Astrocyte (in vitro differentiated cells and primary cell): ENCODE measurements around the gene RFC1.

ENCODE experiments used
- CTCF ChIP-seq: IDR thresholded peaks from 2 replicates; pipeline ENCODE4 v1.5.1; 2011; ENCODE audit warnings: low read depth, mild to moderate bottlenecking, inconsistent platforms, low read length, moderate library complexity; ENCODE audit not compliant: insufficient read depth
- EZH2 ChIP-seq: IDR thresholded peaks from 2 replicates; pipeline ENCODE4 v1.6.1; 2012; ENCODE audit warnings: mild to moderate bottlenecking, low read length, inconsistent platforms; ENCODE audit not compliant: insufficient read depth

GRCh38 chr4:39324446-39324845 is 41.7 kb downstream of the RFC1 start:
- no peak for TF ChIP-seq CTCF
- TF ChIP-seq EZH2, result no peak
